Smooth muscle cell (in vitro differentiated cells): Measurements from ENCODE around the gene HOXA5. TPM values are rescaled to one million over a fixed set of nuclear protein-coding genes. Genes with fewer than 3 reads are reported as not detected.

ENCODE experiments used
- DNase-seq: peaks from one replicate; lab custom pipeline; 2025; ENCODE audit not compliant: unreplicated experiment; lab: John Stamatoyannopoulos, UW
- H2AFZ ChIP-seq: fragments of 200-600 bp; sonication (generic); 2 replicates; pipeline ENCODE4 v1.6.0; 2016; ENCODE audit warnings: antibody characterized with exemption, low read depth, mild to moderate bottlenecking
- H3F3A ChIP-seq: fragments of 200-600 bp; sonication (generic); 2 replicates; pipeline ENCODE4 v1.6.0; 2017; ENCODE audit warnings: antibody characterized with exemption, low read depth
- H3K27ac ChIP-seq: fragments of 200-600 bp; sonication (generic); 2 replicates; pipeline ENCODE4 v1.5.1; 2016; ENCODE audit warnings: low read depth, mild to moderate bottlenecking
- H3K27me3 ChIP-seq: fragments of 200-600 bp; sonication (generic); 2 replicates; pipeline ENCODE4 v1.6.1; 2016; ENCODE audit warnings: low read depth, mild to moderate bottlenecking
- H3K36me3 ChIP-seq: fragments of 200-600 bp; sonication (generic); 2 replicates; pipeline ENCODE4 v1.5.1; 2016; ENCODE audit warnings: low read depth
- H3K4me1 ChIP-seq: fragments of 200-600 bp; sonication (generic); 2 replicates; pipeline ENCODE4 v1.5.1; 2016; ENCODE audit warnings: low read depth
- H3K4me2 ChIP-seq: fragments of 200-600 bp; sonication (generic); 2 replicates; pipeline ENCODE4 v1.6.0; 2016; ENCODE audit warnings: mild to moderate bottlenecking
- H3K4me3 ChIP-seq: fragments of 200-600 bp; sonication (generic); 2 replicates; pipeline ENCODE4 v1.5.1; 2016; ENCODE audit warnings: mild to moderate bottlenecking
- H3K79me2 ChIP-seq: fragments of 200-600 bp; sonication (generic); 2 replicates; pipeline ENCODE4 v1.6.0; 2016; ENCODE audit warnings: low read depth, mild to moderate bottlenecking
- H3K9ac ChIP-seq: fragments of 200-600 bp; sonication (generic); 2 replicates; pipeline ENCODE4 v1.6.0; 2016; ENCODE audit warnings: low read depth
- H3K9me3 ChIP-seq: fragments of 200-600 bp; sonication (generic); replicated peaks from 2 replicates; pipeline ENCODE4 v1.5.1; 2016; ENCODE audit warnings: low read depth
- H4K20me1 ChIP-seq: fragments of 200-600 bp; sonication (generic); 2 replicates; pipeline ENCODE4 v1.6.0; 2016; ENCODE audit warnings: low read depth
- WGBS: methylation state at CpG from one replicate; pipeline ENCODE4 v1.1.7; 2016; ENCODE audit warnings: low lambda C conversion rate; 5-methylcytosine and 5-hydroxymethylcytosine counted together
- polyA plus RNA-seq: library from polyadenylated mRNA; unstranded; fragments of >200 nt; fragmentation: Nextera tagmentation; extraction: Ambion mirVana; gene quantifications from 2 replicates; pipeline ENCODE4 v1.2.1, GENCODE V29; 2016
- total RNA-seq: library from RNA; depleted of rRNA; stranded (reverse); fragments of >200 nt; gene quantifications from 2 replicates; pipeline ENCODE4 v1.2.3, GENCODE V29; 2014
- TF ChIP-seq, protein P1 (sequence below): fragments of 200-600 bp; sonication (generic); IDR thresholded peaks from 2 replicates; pipeline ENCODE4 v1.5.1; 2017; ENCODE audit warnings: borderline replicate concordance, mild to moderate bottlenecking, antibody characterized with exemption; ENCODE audit not compliant: insufficient read depth, poor library complexity, severe bottlenecking

HOXA5 gene
- total and polyA plus RNA-seq, 2 experiments from 2014 or later = 0.98 to 2.1 TPM

DNA sequence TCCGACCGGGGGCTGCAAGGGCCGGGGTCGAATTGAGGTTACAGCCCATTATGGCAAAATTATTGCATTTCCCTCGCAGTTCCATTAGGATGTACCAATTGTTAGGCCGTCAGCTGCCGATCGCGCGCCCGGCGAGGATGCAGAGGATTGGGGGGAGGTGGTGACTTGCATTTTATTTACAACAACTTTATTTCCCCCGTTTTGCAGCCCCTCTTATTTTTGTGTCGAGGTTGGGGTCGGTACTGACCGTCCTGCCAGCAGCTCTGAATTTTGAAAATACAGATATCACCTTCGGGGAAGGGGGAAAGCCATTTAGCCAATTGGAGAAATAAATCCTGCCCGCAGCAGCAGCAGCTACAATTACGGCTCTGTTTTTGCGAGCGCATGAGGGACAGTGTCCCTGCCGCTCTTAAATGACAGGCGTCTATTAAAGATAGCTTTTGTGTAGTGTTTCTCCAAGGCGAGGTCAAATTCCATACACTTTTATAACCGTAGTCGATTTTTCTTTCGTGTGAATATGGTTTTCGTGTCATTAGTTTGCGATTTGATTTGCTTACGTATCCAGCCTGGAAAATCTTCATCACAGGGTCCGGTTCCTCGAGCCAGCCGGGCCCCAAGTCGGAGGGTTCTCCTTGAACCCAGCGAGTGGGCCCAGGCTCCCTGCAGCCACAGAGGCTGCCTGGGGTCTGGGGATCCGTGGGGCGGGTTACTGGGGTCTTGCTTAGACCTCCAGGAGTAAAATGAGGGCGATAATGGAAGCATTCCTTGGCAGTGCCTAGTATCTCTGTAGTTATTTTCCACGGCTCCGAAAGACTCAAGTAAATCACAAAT is 684 bp upstream of the HOXA5 start:
- Histone ChIP-seq H3K9ac (no peak overlapping the region), H3K79me2 (no peaks in the 10 kb centered on the region), H4K20me1 (no peaks in the 10 kb centered on the region), H3F3A (no peaks in the 10 kb centered on the region), H3K27me3 (peaks cover 100% of the 10 kb centered on the region), H3K9me3 (no peaks in the 10 kb centered on the region), H3K4me2 (peak overlapping the region; percentile 90), H3K36me3 (no peaks in the 10 kb centered on the region), H3K27ac (no peak overlapping the region), H3K4me3 (peak overlapping the region; percentile 54), H3K4me1 (peaks cover 7% of the 10 kb centered on the region), H2AFZ (no peak overlapping the region)
- DNase-seq = no peak
- TF ChIP-seq, protein P1, sequence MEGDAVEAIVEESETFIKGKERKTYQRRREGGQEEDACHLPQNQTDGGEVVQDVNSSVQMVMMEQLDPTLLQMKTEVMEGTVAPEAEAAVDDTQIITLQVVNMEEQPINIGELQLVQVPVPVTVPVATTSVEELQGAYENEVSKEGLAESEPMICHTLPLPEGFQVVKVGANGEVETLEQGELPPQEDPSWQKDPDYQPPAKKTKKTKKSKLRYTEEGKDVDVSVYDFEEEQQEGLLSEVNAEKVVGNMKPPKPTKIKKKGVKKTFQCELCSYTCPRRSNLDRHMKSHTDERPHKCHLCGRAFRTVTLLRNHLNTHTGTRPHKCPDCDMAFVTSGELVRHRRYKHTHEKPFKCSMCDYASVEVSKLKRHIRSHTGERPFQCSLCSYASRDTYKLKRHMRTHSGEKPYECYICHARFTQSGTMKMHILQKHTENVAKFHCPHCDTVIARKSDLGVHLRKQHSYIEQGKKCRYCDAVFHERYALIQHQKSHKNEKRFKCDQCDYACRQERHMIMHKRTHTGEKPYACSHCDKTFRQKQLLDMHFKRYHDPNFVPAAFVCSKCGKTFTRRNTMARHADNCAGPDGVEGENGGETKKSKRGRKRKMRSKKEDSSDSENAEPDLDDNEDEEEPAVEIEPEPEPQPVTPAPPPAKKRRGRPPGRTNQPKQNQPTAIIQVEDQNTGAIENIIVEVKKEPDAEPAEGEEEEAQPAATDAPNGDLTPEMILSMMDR = no peak
- 39% methylated on average over 40 of the region's 40 CpGs for WGBS

DNA sequence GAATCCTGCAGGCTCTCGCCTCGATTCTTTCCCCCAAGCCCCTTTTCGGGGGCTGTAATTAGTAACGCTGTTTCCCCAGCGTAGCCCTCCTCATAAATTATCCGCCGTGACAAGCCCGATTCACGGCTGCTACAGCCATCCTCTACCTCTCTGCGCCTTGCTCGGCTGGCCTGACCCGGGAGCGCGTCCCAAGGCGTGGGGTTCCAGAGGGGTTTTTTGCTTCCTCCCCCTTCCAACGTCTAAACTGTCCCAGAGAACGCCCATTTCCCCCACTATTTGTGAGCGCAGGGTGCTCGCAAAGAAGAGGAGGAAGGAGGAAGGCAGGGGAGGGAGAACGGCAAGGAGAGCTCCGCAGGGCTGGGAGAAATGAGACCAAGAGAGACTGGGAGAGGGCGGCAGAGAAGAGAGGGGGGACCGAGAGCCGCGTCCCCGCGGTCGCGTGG is 880 bp downstream of the HOXA5 start:
- no peak overlapping the region for H2AFZ ChIP-seq
- no peaks in the 10 kb centered on the region for H3K36me3 ChIP-seq
- DNase-seq = no peak
- H3K4me1 ChIP-seq = peaks cover 7% of the 10 kb centered on the region
- no peaks in the 10 kb centered on the region for H4K20me1 ChIP-seq
- TF ChIP-seq, protein P1 = no peak
- H3K27ac ChIP-seq = no peak overlapping the region
- WGBS = 3% methylated on average over 28 of the region's 29 CpGs
- peak overlapping the region; percentile 90 for H3K4me2 ChIP-seq
- no peak overlapping the region for H3K9ac ChIP-seq
- H3K4me3 ChIP-seq = peak overlapping the region; percentile 54
- H3F3A ChIP-seq = no peaks in the 10 kb centered on the region
- H3K27me3 ChIP-seq = peaks cover 100% of the 10 kb centered on the region
- no peaks in the 10 kb centered on the region for H3K79me2 ChIP-seq
- no peaks in the 10 kb centered on the region for H3K9me3 ChIP-seq

DNA sequence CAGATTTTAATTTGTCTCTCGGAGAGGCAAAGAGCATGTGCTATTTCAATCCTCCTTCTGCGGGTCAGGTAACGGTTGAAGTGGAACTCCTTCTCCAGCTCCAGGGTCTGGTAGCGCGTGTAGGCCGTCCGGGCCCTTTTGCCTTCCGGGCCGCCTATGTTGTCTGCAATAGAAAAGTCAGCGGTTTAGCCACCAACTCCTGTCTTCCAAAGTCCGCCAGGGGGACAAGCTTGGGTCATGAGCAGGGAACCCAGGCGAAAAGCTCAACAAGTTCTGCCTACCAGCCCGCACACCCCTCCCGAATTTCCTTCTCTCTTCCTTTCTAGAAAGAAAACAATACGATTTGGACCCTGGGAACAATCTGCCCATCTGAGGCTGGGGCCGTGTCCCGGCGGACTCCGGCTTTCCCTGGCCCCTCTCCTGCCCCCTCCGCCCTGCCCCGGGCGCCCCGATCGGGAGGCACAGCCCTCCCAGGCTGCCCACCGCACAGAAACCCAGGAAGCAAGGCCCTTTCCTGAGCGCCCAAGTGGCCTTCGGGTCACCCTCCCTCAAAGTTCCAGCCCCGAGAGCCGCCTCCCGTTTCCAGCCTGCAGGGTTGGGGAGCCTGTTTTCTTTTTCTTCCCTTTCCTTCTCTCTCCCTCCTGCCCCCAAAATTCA is 1.4 kb downstream of the HOXA5 start:
- no peaks in the 10 kb centered on the region for H3K9me3 ChIP-seq
- DNase-seq = no peak
- WGBS = 11% methylated on average over 28 of the region's 30 CpGs
- no peaks in the 10 kb centered on the region for H3K79me2 ChIP-seq
- no peaks in the 10 kb centered on the region for H3K36me3 ChIP-seq
- H3K4me1 ChIP-seq = peaks cover 7% of the 10 kb centered on the region
- H4K20me1 ChIP-seq = no peaks in the 10 kb centered on the region
- peaks cover 100% of the 10 kb centered on the region for H3K27me3 ChIP-seq
- H2AFZ ChIP-seq = no peak overlapping the region
- TF ChIP-seq, protein P1 = no peak
- peak overlapping the region; percentile 54 for H3K4me3 ChIP-seq
- H3K9ac ChIP-seq = no peak overlapping the region
- no peak overlapping the region for H3K27ac ChIP-seq
- no peaks in the 10 kb centered on the region for H3F3A ChIP-seq
- H3K4me2 ChIP-seq = peak overlapping the region; percentile 90
